Activated CD8-positive, alpha-beta memory T cell treated with anti-CD3 and anti-CD28 coated beads, Interleukin-2, amount 10 ng/mL, durations not matched to agents 7 days and 5 days (primary cell): ENCODE results near the gene NOX1. TPM values are rescaled to one million over a fixed set of nuclear protein-coding genes. Genes with fewer than 3 reads are reported as not detected.

ENCODE experiments used
- ATAC-seq: fragments of 150-1000 bp; cut with Tn5 transposase; one replicate; pipeline ENCODE4 v1.10.0; 2021; ENCODE audit warnings: moderate library complexity
- CTCF ChIA-PET: fragments of 350-600 bp; sonication (Branson Sonifier 250); formaldehyde crosslinking; loops from one replicate; lab custom pipeline; 2021; ENCODE audit warnings: antibody characterized with exemption; lab: Charles Lee
- DNase-seq: peaks from one replicate; pipeline ENCODE4 v3.0.0-alpha.2; 2020
- H3K27ac Mint-ChIP-seq: one replicate; pipeline ENCODE4 v1.8.0; 2021; ENCODE audit warnings: mild to moderate bottlenecking, mixed read lengths
- H3K27me3 Mint-ChIP-seq: one replicate; pipeline ENCODE4 v1.8.0; 2021; ENCODE audit warnings: mixed read lengths
- H3K36me3 Mint-ChIP-seq: one replicate; pipeline ENCODE4 v1.8.0; 2021; ENCODE audit warnings: mild to moderate bottlenecking, mixed read lengths
- H3K4me1 Mint-ChIP-seq: one replicate; pipeline ENCODE4 v1.8.0; 2021; ENCODE audit warnings: mixed read lengths
- H3K4me3 Mint-ChIP-seq: one replicate; pipeline ENCODE4 v1.8.0; 2021; ENCODE audit warnings: mild to moderate bottlenecking, moderate library complexity, mixed read lengths
- H3K9me3 Mint-ChIP-seq: one replicate; pipeline ENCODE4 v1.8.0; 2022; ENCODE audit warnings: low read depth, mixed read lengths
- total RNA-seq, 2 experiments: library from RNA; stranded (reverse); gene quantifications; one replicate each; pipeline ENCODE4 v1.2.3, GENCODE V29; 2021

NOX1 gene
- not detected for total RNA-seq

DNA sequence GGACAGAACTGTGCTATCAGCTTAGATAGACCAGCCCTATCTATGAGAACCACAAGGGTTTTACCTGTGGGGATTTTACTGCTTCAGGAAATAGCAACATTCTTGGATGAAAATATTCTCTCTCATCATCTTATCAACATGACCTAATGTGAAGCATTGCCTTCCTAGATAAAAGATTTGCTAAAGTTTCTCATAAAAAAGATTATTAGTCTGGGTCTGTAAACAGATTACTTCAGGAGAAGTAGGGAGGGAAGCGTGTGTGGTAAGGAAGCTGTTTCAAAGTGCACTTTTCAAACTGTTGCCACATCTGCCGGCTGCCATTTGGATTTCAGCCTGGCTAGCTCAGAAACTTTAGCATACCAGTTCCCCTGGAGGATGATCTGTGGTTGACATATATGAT lies at the start of gene NOX1:
NOX1 (minus strand) TSS at position 35 of the 400 bp plus-strand sequence. CDS start 220 bp downstream, outside the sequence.
- H3K27ac Mint-ChIP-seq, result no peak within 1 kb of the TSS
- no peak for ATAC-seq
- H3K9me3 Mint-ChIP-seq, result no peaks in the 10 kb centered on the region
- CTCF ChIA-PET, result no interaction called here
- H3K4me3 Mint-ChIP-seq, result no peak within 1 kb of the TSS
- H3K4me1 Mint-ChIP-seq, result peaks cover 4% of the 10 kb centered on the region
- peaks cover 11% of the 10 kb centered on the region for H3K27me3 Mint-ChIP-seq
- no peaks in the 10 kb centered on the region for H3K36me3 Mint-ChIP-seq
- DNase-seq, result no peak

- no peak overlapping the region for H3K4me3 Mint-ChIP-seq
- H3K9me3 Mint-ChIP-seq, result no peaks in the 10 kb centered on the region
- no peaks in the 10 kb centered on the region for H3K4me1 Mint-ChIP-seq
- DNase-seq, result no peak
- H3K27me3 Mint-ChIP-seq, result peaks cover 6% of the 10 kb centered on the region
- H3K36me3 Mint-ChIP-seq, result no peaks in the 10 kb centered on the region
- no peak overlapping the region for H3K27ac Mint-ChIP-seq
- CTCF ChIA-PET, result no interaction called here
- no peak for ATAC-seq
These were observed 41.4 kb upstream of the NOX1 start for GRCh38 chrX:100915562-100915961.

DNA sequence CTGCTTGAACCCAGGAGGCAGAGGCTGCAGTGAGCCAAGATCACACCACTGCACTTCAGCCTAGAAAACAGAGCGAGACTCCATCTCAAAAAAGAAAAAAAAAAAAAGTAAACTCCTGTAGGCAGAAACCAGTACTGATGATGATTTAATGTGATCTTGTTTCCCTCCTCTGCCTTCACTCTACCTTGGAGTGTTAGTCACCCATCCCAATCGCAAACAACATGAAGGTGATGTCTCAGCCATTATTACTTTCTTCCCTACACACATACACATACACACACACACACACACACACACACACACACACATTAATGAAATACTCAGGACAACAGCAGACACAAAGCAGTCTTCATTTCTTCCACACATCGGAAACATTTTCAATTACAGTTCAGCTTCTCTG lies 39.0 kb upstream of the NOX1 start:
- ATAC-seq (no peak), DNase-seq (no peak)
- no peaks in the 10 kb centered on the region for H3K9me3 Mint-ChIP-seq
- no peaks in the 10 kb centered on the region for H3K27me3 Mint-ChIP-seq
- H3K27ac Mint-ChIP-seq, result no peak overlapping the region
- CTCF ChIA-PET, result no interaction called here
- H3K36me3 Mint-ChIP-seq, result no peaks in the 10 kb centered on the region
- H3K4me1 Mint-ChIP-seq, result no peaks in the 10 kb centered on the region
- H3K4me3 Mint-ChIP-seq, result no peak overlapping the region

- Mint-ChIP-seq H3K4me1 (no peaks in the 10 kb centered on the region), H3K36me3 (no peaks in the 10 kb centered on the region), H3K4me3 (no peak overlapping the region), H3K27ac (no peak overlapping the region), H3K9me3 (no peaks in the 10 kb centered on the region), H3K27me3 (no peaks in the 10 kb centered on the region)
- no peak for ATAC-seq
- CTCF ChIA-PET, result no interaction called here
- no peak for DNase-seq
These were observed 37.6 kb upstream of the NOX1 start for GRCh38 chrX:100911731-100912130.

GRCh38 chrX:100905620-100906019 lies 31.5 kb upstream of the NOX1 start:
- no peak for ATAC-seq

GRCh38 chrX:100904433-100904832 lies 30.3 kb upstream of the NOX1 start:
- Mint-ChIP-seq H3K36me3 (no peaks in the 10 kb centered on the region), H3K27me3 (peaks cover 6% of the 10 kb centered on the region), H3K9me3 (no peaks in the 10 kb centered on the region), H3K27ac (no peak overlapping the region), H3K4me3 (no peak overlapping the region), H3K4me1 (no peaks in the 10 kb centered on the region)
- DNase-seq, result no peak
- CTCF ChIA-PET, result no interaction called here
- no peak for ATAC-seq

More at GRCh38 chrX:100905620-100906019, 31.5 kb upstream of the NOX1 start:
- Mint-ChIP-seq H3K4me1 (no peaks in the 10 kb centered on the region), H3K36me3 (no peaks in the 10 kb centered on the region), H3K4me3 (no peak overlapping the region), H3K9me3 (no peaks in the 10 kb centered on the region), H3K27me3 (peaks cover 6% of the 10 kb centered on the region), H3K27ac (no peak overlapping the region)
- no peak for DNase-seq
- CTCF ChIA-PET, result no interaction called here

DNA sequence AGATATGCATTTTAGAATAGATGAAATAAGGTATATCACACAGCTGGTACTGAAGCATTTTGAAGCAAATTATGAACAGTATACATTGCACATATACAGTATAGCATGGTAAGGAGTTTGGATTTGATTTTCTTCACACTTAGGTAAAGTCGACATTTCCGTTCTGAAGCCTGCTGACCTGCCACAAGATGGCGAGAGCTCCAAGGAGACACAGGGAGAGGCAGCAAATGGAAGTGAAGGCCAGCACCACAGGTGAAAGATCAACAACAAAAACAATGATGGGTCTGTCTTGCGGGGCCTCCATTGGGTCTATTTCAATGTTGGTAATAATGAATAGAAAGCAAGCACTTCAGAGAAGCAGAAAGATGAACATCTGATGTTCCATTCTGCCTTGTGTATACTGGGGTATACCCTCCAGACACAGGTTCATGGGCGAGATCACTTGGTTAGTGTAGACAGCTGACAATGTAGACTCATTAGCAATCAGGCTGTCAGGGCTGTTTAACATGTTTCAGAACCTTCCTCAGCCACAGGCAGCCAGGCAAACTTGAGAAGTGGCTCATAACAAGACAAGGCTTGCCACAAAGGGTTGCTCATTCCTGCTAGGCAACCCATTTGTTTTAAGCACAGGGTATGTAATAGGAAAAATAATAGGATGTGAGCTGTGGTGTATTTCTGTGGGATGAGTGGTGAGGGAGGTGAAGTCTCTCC lies 21.4 kb upstream of the NOX1 start:
- CTCF ChIA-PET, result interaction anchor here (0.7 to 1.0 kb wide), 2 partner anchors 44 to 49 kb away, joined by 3 read pairs; no protein-coding TSS in a partner anchor
- Mint-ChIP-seq H3K4me3 (no peak overlapping the region), H3K9me3 (no peaks in the 10 kb centered on the region), H3K36me3 (no peaks in the 10 kb centered on the region), H3K4me1 (no peaks in the 10 kb centered on the region), H3K27me3 (no peaks in the 10 kb centered on the region), H3K27ac (no peak overlapping the region)
- DNase-seq (peak; percentile 42), ATAC-seq (no peak)

DNA sequence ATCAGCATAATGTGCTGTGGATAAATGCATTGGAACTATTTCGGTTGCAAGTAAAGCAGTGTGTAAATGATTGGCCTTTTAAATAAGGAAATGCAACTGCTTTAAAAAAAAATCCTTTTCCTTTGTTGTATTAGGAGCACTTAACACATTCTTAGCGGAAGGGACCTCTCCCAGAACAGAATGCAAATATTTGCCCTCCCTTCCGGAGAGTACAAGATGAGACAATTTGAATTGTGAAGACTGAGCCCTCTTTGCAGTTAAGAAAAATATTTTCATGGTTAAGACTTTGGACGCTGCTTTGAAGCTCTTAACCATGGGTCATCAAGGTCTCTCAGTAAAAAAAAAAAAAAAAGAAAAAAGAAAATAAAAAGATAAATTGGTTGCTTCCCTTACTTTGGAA lies 9.5 kb upstream of the NOX1 start:
- no peak for ATAC-seq
- no peak overlapping the region for H3K4me3 Mint-ChIP-seq
- DNase-seq, result no peak
- peaks cover 9% of the 10 kb centered on the region for H3K4me1 Mint-ChIP-seq
- no peaks in the 10 kb centered on the region for H3K36me3 Mint-ChIP-seq
- H3K27ac Mint-ChIP-seq, result no peak overlapping the region
- CTCF ChIA-PET, result no interaction called here
- H3K9me3 Mint-ChIP-seq, result no peaks in the 10 kb centered on the region
- H3K27me3 Mint-ChIP-seq, result no peaks in the 10 kb centered on the region

GRCh38 chrX:100880368-100880767 lies 6.2 kb upstream of the NOX1 start:
- Mint-ChIP-seq H3K4me3 (no peak overlapping the region), H3K4me1 (peaks cover 3% of the 10 kb centered on the region), H3K27me3 (no peaks in the 10 kb centered on the region), H3K9me3 (no peaks in the 10 kb centered on the region), H3K36me3 (no peaks in the 10 kb centered on the region), H3K27ac (no peak overlapping the region)
- ATAC-seq (no peak), DNase-seq (no peak)
- CTCF ChIA-PET, result no interaction called here

GRCh38 chrX:100871594-100872560 lies 2.3 kb downstream of the NOX1 start:
- H3K27ac Mint-ChIP-seq, result no peak overlapping the region
- peaks cover 4% of the 10 kb centered on the region for H3K4me1 Mint-ChIP-seq
- H3K4me3 Mint-ChIP-seq, result no peak overlapping the region
- no peaks in the 10 kb centered on the region for H3K9me3 Mint-ChIP-seq
- DNase-seq (no peak), ATAC-seq (no peak)
- CTCF ChIA-PET, result no interaction called here
- peaks cover 14% of the 10 kb centered on the region for H3K27me3 Mint-ChIP-seq
- no peaks in the 10 kb centered on the region for H3K36me3 Mint-ChIP-seq

DNA sequence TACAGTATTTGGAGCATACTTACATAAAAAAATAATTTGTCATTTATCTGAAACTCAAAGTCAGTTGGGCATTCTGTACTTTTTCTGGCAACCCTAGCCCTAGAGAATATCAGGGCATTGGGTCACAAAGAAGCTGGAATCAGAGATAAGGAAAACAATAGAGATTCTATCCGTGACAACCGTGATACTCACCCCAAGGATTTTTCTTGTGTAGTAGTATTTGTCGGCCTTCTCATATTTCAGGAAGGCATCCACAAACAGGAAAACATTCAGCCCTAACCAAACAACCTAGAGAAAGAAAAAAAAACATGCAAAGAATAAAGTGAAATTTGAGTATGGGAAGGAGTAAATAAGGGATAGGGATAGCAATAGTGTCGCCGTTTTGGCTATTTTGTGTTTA lies 3.6 kb downstream of the NOX1 start:
- DNase-seq, result no peak
- CTCF ChIA-PET, result no interaction called here
- H3K36me3 Mint-ChIP-seq, result no peaks in the 10 kb centered on the region
- no peak overlapping the region for H3K27ac Mint-ChIP-seq
- H3K27me3 Mint-ChIP-seq, result peaks cover 14% of the 10 kb centered on the region
- no peak for ATAC-seq
- H3K4me3 Mint-ChIP-seq, result no peak overlapping the region
- no peaks in the 10 kb centered on the region for H3K9me3 Mint-ChIP-seq
- H3K4me1 Mint-ChIP-seq, result peaks cover 4% of the 10 kb centered on the region

DNA sequence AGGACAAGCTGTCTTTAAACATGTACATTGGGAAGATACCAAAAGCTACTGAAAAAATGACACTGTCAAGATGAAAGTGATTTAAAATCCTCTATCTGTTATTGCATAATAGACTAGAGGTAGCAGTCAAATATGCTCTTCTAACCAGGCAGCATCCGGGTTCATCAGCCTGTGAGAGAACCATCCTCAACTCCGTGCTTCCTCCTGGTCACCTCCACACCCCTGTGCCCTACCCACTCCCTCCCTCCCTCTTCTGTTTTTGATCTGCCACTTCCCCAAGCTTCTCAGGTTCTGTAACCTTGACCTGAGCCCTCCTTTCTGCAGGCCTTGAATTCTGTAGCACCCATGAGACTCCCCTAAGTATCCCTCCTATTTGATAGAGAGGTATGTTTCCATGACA lies 5.9 kb downstream of the NOX1 start:
- CTCF ChIA-PET, result no interaction called here
- Mint-ChIP-seq H3K9me3 (no peaks in the 10 kb centered on the region), H3K27me3 (peaks cover 10% of the 10 kb centered on the region), H3K36me3 (no peaks in the 10 kb centered on the region), H3K4me3 (no peak overlapping the region), H3K27ac (no peak overlapping the region), H3K4me1 (no peaks in the 10 kb centered on the region)
- DNase-seq, result no peak
- ATAC-seq, result no peak

DNA sequence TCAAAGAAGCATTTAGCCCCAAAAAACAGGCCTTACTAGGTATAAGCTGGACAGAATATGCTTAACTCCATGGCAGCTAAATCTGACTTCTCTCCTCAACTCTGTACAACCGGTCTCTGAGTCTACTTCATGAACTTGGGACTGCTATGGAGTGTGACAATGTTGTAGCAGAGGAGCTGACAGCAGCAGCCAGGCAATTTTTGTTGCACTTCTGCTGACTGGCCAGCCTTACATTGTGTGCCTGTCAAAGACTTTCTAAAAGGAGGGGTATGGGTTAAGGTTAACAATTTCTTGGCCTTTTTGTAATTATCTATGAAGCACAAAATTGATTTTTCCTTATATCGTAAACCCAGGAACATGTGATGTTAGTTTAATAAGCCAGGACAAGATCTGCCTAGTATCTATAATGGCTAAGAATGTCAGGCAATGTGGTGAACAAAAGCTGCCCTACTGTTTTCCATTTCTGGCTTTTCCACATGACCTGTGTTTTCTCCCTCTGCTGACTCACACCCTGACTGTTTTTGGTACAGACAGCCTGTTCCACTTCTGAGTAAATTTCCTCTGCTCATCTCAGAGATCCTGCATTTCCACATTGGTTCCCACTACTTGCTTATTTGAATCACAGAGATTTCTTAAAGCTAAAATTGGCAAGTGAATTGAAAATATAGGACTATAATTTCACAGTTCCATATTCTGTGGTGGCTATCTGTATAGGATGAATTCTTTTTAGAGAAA lies 9.3 kb downstream of the NOX1 start:
- Mint-ChIP-seq H3K4me3 (no peak overlapping the region), H3K36me3 (no peaks in the 10 kb centered on the region), H3K27ac (no peak overlapping the region), H3K4me1 (no peaks in the 10 kb centered on the region), H3K27me3 (peaks cover 3% of the 10 kb centered on the region), H3K9me3 (no peaks in the 10 kb centered on the region)
- CTCF ChIA-PET, result no interaction called here
- DNase-seq (no peak), ATAC-seq (no peak)
